GM23248 (cell line): Measurements from ENCODE around the gene ADGRL3.

ENCODE experiments used
- EZH2 ChIP-seq: fragments of 200-600 bp; sonication (generic); IDR thresholded peaks from 2 replicates; pipeline ENCODE4 v1.6.1; 2018; ENCODE audit warnings: antibody characterized with exemption, mild to moderate bottlenecking; ENCODE audit not compliant: insufficient read depth, poor library complexity, severe bottlenecking
- EZH2phosphoT487 ChIP-seq: fragments of 200-600 bp; sonication (generic); IDR thresholded peaks from 2 replicates; pipeline ENCODE4 v1.6.1; 2018; ENCODE audit warnings: antibody characterized with exemption, moderate library complexity, mild to moderate bottlenecking, low read depth; ENCODE audit not compliant: insufficient read depth

- TF ChIP-seq EZH2 = no peak
- no peak for TF ChIP-seq EZH2phosphoT487
Observed at GRCh38 chr4:61309616-61310015, 109.5 kb downstream of the ADGRL3 start.
